GM12801 (cell line): Measurements from ENCODE around the gene MMP26.

Experiments
- CTCF ChIP-seq: IDR thresholded peaks from one replicate; pipeline ENCODE4 v1.5.1; 2011; ENCODE audit warnings: control low read depth; ENCODE audit not compliant: insufficient read length; ENCODE audit errors: extremely low read depth

MMP26 gene

DNA sequence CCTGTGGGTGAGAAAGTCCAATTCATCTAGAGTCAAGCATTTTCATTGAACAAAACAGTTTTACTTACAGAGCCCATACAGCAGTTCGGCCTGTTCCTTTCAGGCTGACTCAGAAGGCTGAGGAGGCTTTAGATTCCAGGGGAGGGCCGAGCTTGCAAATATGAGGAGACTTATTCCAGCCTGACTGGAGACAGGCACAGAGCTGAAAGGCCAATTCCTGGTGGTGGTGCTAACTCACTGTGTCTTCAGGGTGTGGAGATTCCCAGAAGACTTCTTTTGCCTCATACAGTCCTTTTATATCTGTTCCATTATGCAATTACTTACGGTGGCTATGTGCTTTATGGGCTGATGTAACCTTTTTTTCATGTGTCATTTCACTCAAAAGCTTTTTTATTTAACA lies 7.0 kb upstream of the MMP26 start, which contains the start of gene OR51E2:
TSS of gene OR51E2 (minus strand) at position 269 of the 400 bp plus-strand sequence. CDS start 15,142 bp downstream, outside the sequence.
- TF ChIP-seq CTCF = no peak

DNA sequence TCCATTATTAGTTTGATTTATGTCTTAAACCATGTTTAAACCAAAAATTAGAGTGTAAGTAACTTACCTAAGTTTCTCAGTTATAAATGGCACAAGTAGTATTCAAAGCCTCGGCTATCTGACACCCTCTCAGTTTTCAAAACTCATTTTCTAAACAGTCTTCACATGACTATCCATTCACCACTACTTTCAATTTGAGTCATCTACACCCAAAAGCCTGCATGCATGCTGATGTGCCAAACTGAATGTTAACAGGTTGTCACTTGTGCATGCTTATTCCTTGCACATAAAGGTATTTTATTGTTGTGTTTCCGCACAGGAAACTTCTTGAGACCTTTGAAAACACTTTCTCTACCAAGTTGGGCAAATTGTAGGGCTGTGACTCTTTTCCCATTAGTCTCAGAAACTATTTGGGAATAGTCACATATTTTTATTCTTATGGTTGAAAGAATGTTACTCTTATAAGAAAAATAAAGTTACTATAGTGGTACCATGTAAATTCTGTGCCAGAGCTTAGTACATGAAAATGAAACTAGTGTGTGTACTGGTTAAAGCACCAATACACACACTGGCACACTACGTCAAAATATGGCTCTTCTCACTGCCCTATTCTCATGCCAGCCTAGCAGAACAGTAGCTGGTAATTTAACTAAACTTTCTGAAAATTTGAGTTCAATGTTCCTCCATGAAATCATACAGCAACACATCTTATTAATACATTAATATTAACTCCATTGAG lies 4.7 kb upstream of the MMP26 start:
- TF ChIP-seq CTCF = no peak

GRCh38 chr11:4700436-4700820 lies 4.2 kb upstream of the MMP26 start:
- TF ChIP-seq CTCF = no peak

DNA sequence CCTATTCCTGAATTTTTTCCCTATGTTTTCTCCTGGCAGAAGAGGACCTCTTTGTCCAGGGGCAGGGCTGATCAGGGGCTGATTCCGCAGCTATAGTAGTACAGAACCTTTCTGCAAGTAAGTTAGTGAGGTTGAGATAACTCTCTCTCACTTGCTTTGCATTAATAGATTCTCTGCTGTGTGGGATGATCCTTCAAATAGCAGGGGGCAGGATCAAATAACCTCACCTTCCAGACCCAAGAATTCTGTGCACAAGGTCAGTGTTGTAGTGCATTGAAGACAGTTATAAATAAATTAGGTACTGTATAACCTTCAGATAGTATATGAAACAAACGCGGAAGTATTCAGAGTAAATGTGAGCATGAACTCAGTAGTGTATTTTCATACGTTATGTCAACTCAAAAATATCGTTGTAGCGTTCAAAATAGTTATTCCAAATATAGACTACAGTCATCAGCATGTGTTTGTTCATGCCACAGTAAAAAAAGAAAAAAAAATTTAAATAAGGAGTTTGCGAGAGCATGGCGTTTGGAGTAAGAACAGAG lies 278 bp downstream of the MMP26 start:
- TF ChIP-seq CTCF = no peak

GRCh38 chr11:4713241-4713640 lies 8.7 kb downstream of the MMP26 start:
- no peak for TF ChIP-seq CTCF

GRCh38 chr11:4714300-4714699 lies 9.7 kb downstream of the MMP26 start:
- no peak for TF ChIP-seq CTCF

DNA sequence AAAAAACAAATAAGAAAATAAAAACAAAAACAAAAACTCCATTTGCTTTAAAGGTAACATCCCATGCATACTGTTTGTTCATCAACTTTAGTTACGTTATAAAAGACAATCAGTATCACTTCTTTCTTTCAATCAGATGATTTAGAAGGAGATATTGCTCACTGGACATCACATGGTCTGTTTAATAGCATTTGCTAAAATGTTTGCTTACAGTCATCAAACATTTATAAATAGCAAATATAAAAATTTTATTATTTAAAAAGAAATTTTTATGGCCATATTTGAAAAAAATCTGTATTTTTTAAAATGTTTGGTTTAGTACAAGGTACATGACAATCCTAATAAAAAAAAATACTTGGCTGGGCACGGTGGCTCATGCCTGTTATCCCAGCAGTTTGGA lies 22.6 kb downstream of the MMP26 start:
- TF ChIP-seq CTCF = no peak
